ENCODE results near the gene RALGPS2. TPM values are rescaled to one million over a fixed set of nuclear protein-coding genes. Genes with fewer than 3 reads are reported as not detected.
A peak's percentile ranks its signal among the peaks of the same experiment; 100 is the strongest.

The RALGPS2 gene
- polyA plus RNA-seq, 1 of the 3 experiments (the other 2 are of a cell fraction), result 5.1 TPM

- Histone ChIP-seq H3K4me1 (ENCODE audit: control insufficient read depth in 1 of 2, insufficient read depth in 2 of 2, low read depth in 1 of 2, low read length in 1 of 2) (peaks cover 19 to 27% of the 10 kb centered on the region in 2 experiments; a peak in 3 of 4 replicates), H3K9me2 (no peaks in the 10 kb centered on the region), H3K36me3 (replicated peaks in 1 of 2; ENCODE audit: control insufficient read depth in 1 of 2, insufficient read depth in 2 of 2, low read length in 1 of 2) (peaks cover 3 to 9% of the 10 kb centered on the region in 2 experiments), H3K27ac (ENCODE audit: low read depth in 2 of 2, low read length in 1 of 2) (peak within 1 kb of the TSS in 1 of 2 experiments; percentile 53; a peak in 2 of 4 replicates), H3K9ac (no peak within 1 kb of the TSS), H3K9me3 (no peaks in the 10 kb centered on the region), H3K4me3 (ENCODE audit: low read depth in 2 of 2, low read length in 1 of 2) (no peak within 1 kb of the TSS), H3F3A (replicated peaks; ENCODE audit: insufficient read depth) (peaks cover 3% of the 10 kb centered on the region), H4K20me1 (ENCODE audit: insufficient read depth) (no peaks in the 10 kb centered on the region), H2AFZ (ENCODE audit: low read depth) (no peak within 1 kb of the TSS), H3K27me3 (ENCODE audit: insufficient read depth) (no peaks in the 10 kb centered on the region), H3K79me2 (ENCODE audit: insufficient read depth) (no peaks in the 10 kb centered on the region), H3K4me2 (no peak within 1 kb of the TSS)
- DNase-seq, result no peak
- POLR2A ChIA-PET, result no interaction called here
- CTCF ChIA-PET, result interaction anchor here (1.5 to 3.3 kb wide), 2 partner anchors 8 to 132 kb away, joined by 3 to 13 read pairs; no protein-coding TSS in a partner anchor
- TF ChIP-seq MXI1 (IDR thresholded peaks at IDR 0.05; ENCODE audit: low read depth, low read length) (no peak), TAF1 (IDR thresholded peaks at IDR 0.05; ENCODE audit: borderline replicate concordance, low read depth, low read length) (no peak), IRF3 (IDR thresholded peaks at IDR 0.05; ENCODE audit: low read depth, low read length) (no peak), NRF1 (IDR thresholded peaks at IDR 0.05; ENCODE audit: low read depth, low read length) (no peak), REST (IDR thresholded peaks at IDR 0.05; ENCODE audit: low read depth, low read length) (no peak), RAD21 (IDR thresholded peaks at IDR 0.05; ENCODE audit: low read length) (no peak), FOXM1 (IDR thresholded peaks at IDR 0.05; ENCODE audit: low read depth) (no peak), ELF1 (IDR thresholded peaks at IDR 0.05) (no peak), USF1 (IDR thresholded peaks at IDR 0.05; ENCODE audit: borderline replicate concordance, low read depth) (no peak), NFIC (IDR thresholded peaks at IDR 0.05; ENCODE audit: borderline replicate concordance) (no peak)
- WGBS (ENCODE audit: low lambda C conversion rate), result 89% methylated on average over 4 of the region's 4 CpGs
Measured at GRCh38 chr1:178870944-178871343, 145.9 kb downstream of the RALGPS2 start, which contains the start of gene ANGPTL1. TSS of gene ANGPTL1 (minus strand) at chr1:178871077. CDS start at chr1:178865776, 5,301 bp downstream.
